ENCODE measurements around the gene RTTN. TPM values are rescaled to one million over a fixed set of nuclear protein-coding genes. Genes with fewer than 3 reads are reported as not detected.

Gene RTTN
- polyA plus RNA-seq, 1 donor from 2014 or later = 5.0 TPM

- no peaks in the 10 kb centered on the region for H3K9me3 Mint-ChIP-seq
- peaks cover 8% of the 10 kb centered on the region for H3K36me3 Mint-ChIP-seq
- peak overlapping the region in 1 of 3 donors; percentile 12 for H3K27ac Mint-ChIP-seq
Observed at GRCh38 chr18:70149616-70150301, 55.7 kb downstream of the RTTN start.

GRCh38 chr18:70149156-70149555, 56.3 kb downstream of the RTTN start:
- H3K27ac Mint-ChIP-seq = no peak overlapping the region
- H3K36me3 Mint-ChIP-seq = peaks cover 8% of the 10 kb centered on the region
- no peaks in the 10 kb centered on the region for H3K27me3 Mint-ChIP-seq
- H3K4me1 Mint-ChIP-seq = no peaks in the 10 kb centered on the region
- no peak overlapping the region for H3K4me3 Mint-ChIP-seq
- H3K9me3 Mint-ChIP-seq = no peaks in the 10 kb centered on the region

More at GRCh38 chr18:70149616-70150301, 55.7 kb downstream of the RTTN start:
- H3K4me3 Mint-ChIP-seq = no peak overlapping the region
- no peaks in the 10 kb centered on the region for H3K4me1 Mint-ChIP-seq
- H3K27me3 Mint-ChIP-seq = no peaks in the 10 kb centered on the region

GRCh38 chr18:70148039-70148938, 57.2 kb downstream of the RTTN start:
- Mint-ChIP-seq H3K27me3 (no peaks in the 10 kb centered on the region), H3K4me3 (no peak overlapping the region), H3K9me3 (peaks cover 0 to 2% (median 1%) of the 10 kb centered on the region in 3 donors), H3K4me1 (no peaks in the 10 kb centered on the region), H3K27ac (no peak overlapping the region), H3K36me3 (peaks cover 8% of the 10 kb centered on the region)

DNA sequence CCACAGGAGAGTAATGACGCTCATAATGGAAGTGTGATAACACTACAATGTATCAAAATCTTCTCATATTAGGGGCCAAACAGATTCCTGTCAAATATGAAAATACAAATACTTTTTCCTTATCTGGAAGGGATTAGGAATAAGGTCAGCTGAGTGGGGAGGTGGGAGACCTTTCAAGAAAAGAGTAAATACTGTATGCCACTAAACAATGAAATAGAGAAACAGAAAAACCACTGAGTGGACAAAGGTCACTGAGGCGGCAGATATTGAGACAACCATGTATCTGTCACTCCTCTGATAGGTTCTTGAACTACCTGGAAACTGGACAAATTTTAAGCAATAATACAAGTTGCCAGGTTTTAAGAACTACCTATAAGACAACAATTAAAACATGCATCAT, 59.3 kb downstream of the RTTN start:
- Mint-ChIP-seq H3K4me3 (no peak overlapping the region), H3K4me1 (no peaks in the 10 kb centered on the region), H3K27me3 (no peaks in the 10 kb centered on the region), H3K36me3 (peaks cover 17% of the 10 kb centered on the region), H3K9me3 (peaks cover 0 to 8% (median 5%) of the 10 kb centered on the region in 3 donors), H3K27ac (no peak overlapping the region)

DNA sequence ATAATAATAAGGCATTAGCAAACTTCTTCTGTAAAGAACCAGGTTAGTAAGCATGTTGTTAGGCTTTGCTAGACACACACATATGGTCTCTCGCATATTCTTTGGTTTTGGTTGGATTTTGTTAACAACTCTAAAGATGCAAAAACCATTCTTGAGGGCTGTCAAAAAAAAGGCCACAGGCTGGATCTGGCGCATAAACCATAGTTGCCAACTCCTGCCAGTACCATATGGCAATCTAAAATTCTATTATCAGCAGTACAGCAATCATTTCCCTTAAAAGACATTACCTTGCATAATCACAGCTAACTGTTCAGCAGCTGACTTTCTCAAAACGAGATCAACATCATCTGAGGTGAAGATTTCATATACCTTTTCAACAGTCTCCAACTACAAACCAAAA, 63.5 kb downstream of the RTTN start:
- peaks cover 23% of the 10 kb centered on the region for H3K36me3 Mint-ChIP-seq
- H3K27ac Mint-ChIP-seq = no peak overlapping the region
- H3K9me3 Mint-ChIP-seq = peaks cover 0 to 8% (median 5%) of the 10 kb centered on the region in 3 donors
- no peaks in the 10 kb centered on the region for H3K27me3 Mint-ChIP-seq
- H3K4me1 Mint-ChIP-seq = no peaks in the 10 kb centered on the region
- H3K4me3 Mint-ChIP-seq = no peak overlapping the region

- no peaks in the 10 kb centered on the region for H3K4me1 Mint-ChIP-seq
- no peaks in the 10 kb centered on the region for H3K27me3 Mint-ChIP-seq
- peaks cover 0 to 8% (median 5%) of the 10 kb centered on the region in 3 donors for H3K9me3 Mint-ChIP-seq
- H3K36me3 Mint-ChIP-seq = peaks cover 16% of the 10 kb centered on the region
- H3K27ac Mint-ChIP-seq = no peak overlapping the region
- no peak overlapping the region for H3K4me3 Mint-ChIP-seq
Observed at GRCh38 chr18:70139138-70139537, 66.3 kb downstream of the RTTN start.

GRCh38 chr18:70135604-70136003, 69.9 kb downstream of the RTTN start:
- Mint-ChIP-seq H3K27me3 (no peaks in the 10 kb centered on the region), H3K9me3 (peaks cover 0 to 3% (median under 1%) of the 10 kb centered on the region in 3 donors), H3K4me3 (no peak overlapping the region), H3K4me1 (no peaks in the 10 kb centered on the region), H3K27ac (no peak overlapping the region), H3K36me3 (peaks cover 7% of the 10 kb centered on the region)

GRCh38 chr18:70132999-70133398, 72.5 kb downstream of the RTTN start:
- no peak overlapping the region for H3K4me3 Mint-ChIP-seq
- H3K27me3 Mint-ChIP-seq = no peaks in the 10 kb centered on the region
- no peaks in the 10 kb centered on the region for H3K4me1 Mint-ChIP-seq
- H3K36me3 Mint-ChIP-seq = peaks cover 8% of the 10 kb centered on the region
- H3K27ac Mint-ChIP-seq = no peak overlapping the region
- peaks cover 2 to 7% (median 4%) of the 10 kb centered on the region in 3 donors for H3K9me3 Mint-ChIP-seq

- Mint-ChIP-seq H3K27ac (no peak overlapping the region), H3K36me3 (peaks cover 10% of the 10 kb centered on the region), H3K4me3 (no peak overlapping the region), H3K4me1 (peaks cover 0 to 2% (median 0%) of the 10 kb centered on the region in 3 donors), H3K9me3 (peaks cover 2 to 7% (median 4%) of the 10 kb centered on the region in 3 donors), H3K27me3 (no peaks in the 10 kb centered on the region)
Observed at GRCh38 chr18:70128271-70128670, 77.2 kb downstream of the RTTN start.

DNA sequence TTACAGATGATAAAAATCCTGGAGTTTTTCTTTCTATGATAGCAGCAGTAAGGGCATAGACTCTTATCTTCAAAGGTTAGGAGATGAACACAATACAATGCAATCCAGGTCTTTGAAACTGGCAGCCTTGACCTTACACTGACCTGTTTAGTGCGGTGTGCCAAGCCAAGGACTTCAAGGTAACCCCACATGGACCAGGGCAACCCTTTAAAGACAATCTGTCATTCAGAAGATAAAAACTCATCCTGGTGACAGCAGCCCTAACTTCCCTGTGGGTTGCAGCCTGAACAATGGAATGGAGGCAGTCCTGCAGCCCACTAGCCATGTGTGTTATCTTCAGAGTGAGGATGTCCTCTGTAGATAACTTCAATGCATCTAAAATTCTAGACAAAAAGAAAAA, 78.1 kb downstream of the RTTN start:
- H3K4me3 Mint-ChIP-seq = no peak overlapping the region
- H3K9me3 Mint-ChIP-seq = peaks cover 2 to 7% (median 4%) of the 10 kb centered on the region in 3 donors
- H3K36me3 Mint-ChIP-seq = peaks cover 10% of the 10 kb centered on the region
- peaks cover 0 to 2% (median 0%) of the 10 kb centered on the region in 3 donors for H3K4me1 Mint-ChIP-seq
- no peaks in the 10 kb centered on the region for H3K27me3 Mint-ChIP-seq
- H3K27ac Mint-ChIP-seq = no peak overlapping the region

DNA sequence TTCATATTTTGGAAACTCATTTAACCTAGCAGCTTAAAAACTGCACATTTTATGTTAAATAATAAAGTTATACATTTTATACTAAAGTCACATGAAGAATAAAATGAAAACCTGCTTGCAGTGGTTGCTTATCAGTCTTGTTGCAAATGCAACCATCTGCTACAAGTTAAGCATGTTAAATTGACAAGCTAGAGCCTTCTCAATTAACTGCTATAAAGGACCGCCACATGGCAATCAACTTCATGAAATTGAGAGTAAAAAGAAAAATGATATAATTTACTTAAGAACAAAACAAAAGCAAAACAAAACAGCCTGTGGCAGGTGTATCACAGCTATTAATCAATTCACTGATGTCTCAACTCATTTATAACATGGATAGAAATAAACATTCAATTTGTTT, 78.7 kb downstream of the RTTN start:
- H3K27me3 Mint-ChIP-seq = no peaks in the 10 kb centered on the region
- H3K27ac Mint-ChIP-seq = no peak overlapping the region
- H3K4me1 Mint-ChIP-seq = peaks cover 0 to 2% (median 0%) of the 10 kb centered on the region in 3 donors
- no peak overlapping the region for H3K4me3 Mint-ChIP-seq
- peaks cover 2 to 7% (median 4%) of the 10 kb centered on the region in 3 donors for H3K9me3 Mint-ChIP-seq
- H3K36me3 Mint-ChIP-seq = peaks cover 10% of the 10 kb centered on the region

GRCh38 chr18:70124139-70124538, 81.3 kb downstream of the RTTN start:
- peaks cover 0 to under 1% (median 0%) of the 10 kb centered on the region in 3 donors for H3K9me3 Mint-ChIP-seq
- no peaks in the 10 kb centered on the region for H3K27me3 Mint-ChIP-seq
- peaks cover 0 to 4% (median 0%) of the 10 kb centered on the region in 3 donors for H3K4me1 Mint-ChIP-seq
- no peak overlapping the region for H3K4me3 Mint-ChIP-seq
- no peak overlapping the region for H3K27ac Mint-ChIP-seq
- peaks cover 9% of the 10 kb centered on the region for H3K36me3 Mint-ChIP-seq

- H3K4me1 Mint-ChIP-seq = peaks cover 2 to 10% (median 4%) of the 10 kb centered on the region in 3 donors
- H3K36me3 Mint-ChIP-seq = peaks cover 22% of the 10 kb centered on the region
- no peak overlapping the region for H3K27ac Mint-ChIP-seq
- no peaks in the 10 kb centered on the region for H3K27me3 Mint-ChIP-seq
- no peak overlapping the region for H3K4me3 Mint-ChIP-seq
- peaks cover 0 to 5% (median 0%) of the 10 kb centered on the region in 3 donors for H3K9me3 Mint-ChIP-seq
Observed at GRCh38 chr18:70121842-70122241, 83.6 kb downstream of the RTTN start.

GRCh38 chr18:70116949-70117348, 88.5 kb downstream of the RTTN start:
- H3K4me1 Mint-ChIP-seq = peaks cover 2 to 10% (median 4%) of the 10 kb centered on the region in 3 donors
- H3K4me3 Mint-ChIP-seq = no peak overlapping the region
- no peak overlapping the region for H3K27ac Mint-ChIP-seq
- H3K27me3 Mint-ChIP-seq = no peaks in the 10 kb centered on the region
- H3K36me3 Mint-ChIP-seq = peaks cover 34% of the 10 kb centered on the region
- peaks cover 0 to 5% (median 4%) of the 10 kb centered on the region in 3 donors for H3K9me3 Mint-ChIP-seq

GRCh38 chr18:70113511-70113910, 92.0 kb downstream of the RTTN start:
- H3K36me3 Mint-ChIP-seq = peaks cover 36% of the 10 kb centered on the region
- H3K9me3 Mint-ChIP-seq = peaks cover 0 to 5% (median 4%) of the 10 kb centered on the region in 3 donors
- H3K27ac Mint-ChIP-seq = no peak overlapping the region
- H3K4me3 Mint-ChIP-seq = no peak overlapping the region
- peaks cover 0 to 9% (median 4%) of the 10 kb centered on the region in 3 donors for H3K4me1 Mint-ChIP-seq
- H3K27me3 Mint-ChIP-seq = no peaks in the 10 kb centered on the region
